ENCODE results near the gene CKB. TPM values are rescaled to one million over a fixed set of nuclear protein-coding genes. Genes with fewer than 3 reads are reported as not detected.
A peak's percentile ranks its signal among the peaks of the same experiment; 100 is the strongest.

The CKB gene
- total RNA-seq, 4 donors from 2014 or later = 190 to 373 (median 266) TPM

GRCh38 chr14:103541709-103542604 is 19.3 kb upstream of the CKB start:
- H3K4me1 ChIP-seq = peaks cover 42 to 75% of the 10 kb centered on the region in 2 donors
- intact Hi-C loops (cut with DNase I) = no loop called here
- no peaks in the 10 kb centered on the region for H3K9me3 ChIP-seq
- H3K27ac ChIP-seq = peak overlapping the region; percentile 20 to 78 (median 71)
- no peaks in the 10 kb centered on the region for H3K36me3 ChIP-seq
- WGBS, 2 donors = 79 to 81% methylated on average over 19 to 20 of the region's 33 CpGs
- no peak overlapping the region for H3K4me3 ChIP-seq (replicated peaks in 1 of 3)
- no peaks in the 10 kb centered on the region for H3K27me3 ChIP-seq
- TF ChIP-seq CTCF (IDR thresholded peaks at IDR 0.05) (peak in 1 of 6 experiments; percentile 6), POLR2A (IDR thresholded peaks at IDR 0.05) (no peak)
- no peak for DNase-seq

- intact Hi-C loops (cut with DNase I) = no loop called here
- Histone ChIP-seq H3K27ac (peak overlapping the region; percentile 20 to 78 (median 71)), H3K9me3 (no peaks in the 10 kb centered on the region), H3K4me1 (peaks cover 42 to 66% of the 10 kb centered on the region in 2 donors), H3K36me3 (no peaks in the 10 kb centered on the region), H3K4me3 (replicated peaks in 1 of 3) (no peak overlapping the region), H3K27me3 (no peaks in the 10 kb centered on the region)
- no peak for DNase-seq
- TF ChIP-seq CTCF (IDR thresholded peaks at IDR 0.05) = no peak
- no peak for TF ChIP-seq POLR2A (IDR thresholded peaks at IDR 0.05)
- WGBS, 2 donors = 60 to 72% methylated on average over 3 to 11 of the region's 17 CpGs
Measured at GRCh38 chr14:103540821-103541708, 18.4 kb upstream of the CKB start.

GRCh38 chr14:103539056-103539825 is 16.6 kb upstream of the CKB start:
- Histone ChIP-seq H3K27ac (peak overlapping the region in 2 of 3 donors; percentile 36 to 51), H3K27me3 (no peaks in the 10 kb centered on the region), H3K36me3 (no peaks in the 10 kb centered on the region), H3K4me3 (replicated peaks in 1 of 3) (no peak overlapping the region), H3K9me3 (no peaks in the 10 kb centered on the region), H3K4me1 (peaks cover 42 to 61% of the 10 kb centered on the region in 2 donors)
- DNase-seq = no peak
- TF ChIP-seq POLR2A (IDR thresholded peaks at IDR 0.05) = no peak
- no peak for TF ChIP-seq CTCF (IDR thresholded peaks at IDR 0.05)
- intact Hi-C loops (cut with DNase I) = no loop called here
- 79 to 83% methylated on average over 17 to 26 of the region's 28 CpGs for WGBS, 2 donors

GRCh38 chr14:103538291-103539055 is 15.8 kb upstream of the CKB start:
- Histone ChIP-seq H3K4me3 (replicated peaks in 1 of 3) (no peak overlapping the region), H3K9me3 (no peaks in the 10 kb centered on the region), H3K36me3 (no peaks in the 10 kb centered on the region), H3K27ac (peak overlapping the region; percentile 12 to 51 (median 36)), H3K4me1 (peaks cover 42 to 54% of the 10 kb centered on the region in 2 donors), H3K27me3 (no peaks in the 10 kb centered on the region)
- intact Hi-C loops (cut with DNase I) = no loop called here
- DNase-seq = peak; percentile 68 to 71
- no peak for TF ChIP-seq POLR2A (IDR thresholded peaks at IDR 0.05)
- TF ChIP-seq CTCF (IDR thresholded peaks at IDR 0.05) = no peak
- 32 to 44% methylated on average over 4 to 19 of the region's 30 CpGs for WGBS, 2 donors
